Caki2 (cell line): ENCODE results near the gene ADAMTS14. TPM values are rescaled to one million over a fixed set of nuclear protein-coding genes. Genes with fewer than 3 reads are reported as not detected.

Source experiments
- DNase-seq: peaks from one replicate; pipeline ENCODE4 v3.0.0-alpha.2; 2015; ENCODE audit warnings: low read depth
- in situ Hi-C: cut with HindIII; loops from 2 replicates; pipeline ENCODE4 v1.10.0; 2016; ENCODE audit warnings: low sequenced_read_pairs, low pct_unique_long_range_greater_than_20kb, mixed read lengths
- total RNA-seq: library from RNA; depleted of rRNA; stranded (reverse); fragments of >200 nt; shearing (Covaris generic); gene quantifications from 2 replicates; pipeline ENCODE4 v1.2.3, GENCODE V29; 2014; ENCODE audit warnings: low replicate concordance

The ADAMTS14 gene
- total RNA-seq, 1 experiment from 2014 or later, result 0.37 TPM

GRCh38 chr10:70771311-70772194 lies 99.2 kb downstream of the ADAMTS14 start:
- in situ Hi-C loops, result no loop called here
- no peak for DNase-seq

GRCh38 chr10:70772627-70773026 lies 100.3 kb downstream of the ADAMTS14 start:
- in situ Hi-C loops, result no loop called here
- no peak for DNase-seq

- in situ Hi-C loops, result no loop called here
- DNase-seq, result no peak
These were observed 101.2 kb downstream of the ADAMTS14 start for GRCh38 chr10:70773461-70773860.

GRCh38 chr10:70773965-70774809 lies 101.9 kb downstream of the ADAMTS14 start:
- no peak for DNase-seq
- in situ Hi-C loops, result no loop called here

- DNase-seq, result no peak
- in situ Hi-C loops, result no loop called here
These were observed 102.7 kb downstream of the ADAMTS14 start for GRCh38 chr10:70774810-70775678.

GRCh38 chr10:70775679-70776454 lies 103.6 kb downstream of the ADAMTS14 start:
- DNase-seq, result no peak
- in situ Hi-C loops, result no loop called here

GRCh38 chr10:70776455-70777005 lies 104.2 kb downstream of the ADAMTS14 start:
- in situ Hi-C loops, result no loop called here
- DNase-seq, result no peak

GRCh38 chr10:70777063-70777875 lies 105.0 kb downstream of the ADAMTS14 start:
- DNase-seq, result no peak
- in situ Hi-C loops, result no loop called here

GRCh38 chr10:70778267-70778924 lies 106.1 kb downstream of the ADAMTS14 start:
- in situ Hi-C loops, result no loop called here
- no peak for DNase-seq

GRCh38 chr10:70779088-70779487 lies 106.8 kb downstream of the ADAMTS14 start:
- in situ Hi-C loops, result no loop called here
- no peak for DNase-seq

GRCh38 chr10:70779511-70780369 lies 107.4 kb downstream of the ADAMTS14 start:
- DNase-seq, result no peak
- in situ Hi-C loops, result no loop called here

GRCh38 chr10:70780370-70780760 lies 108.1 kb downstream of the ADAMTS14 start:
- no peak for DNase-seq
- in situ Hi-C loops, result no loop called here

- DNase-seq, result no peak
- in situ Hi-C loops, result no loop called here
These were observed 108.5 kb downstream of the ADAMTS14 start for GRCh38 chr10:70780772-70781171.

- no peak for DNase-seq
- in situ Hi-C loops, result no loop called here
These were observed 109.2 kb downstream of the ADAMTS14 start for GRCh38 chr10:70781461-70782051.
